Endometrial microvascular endothelial cells (primary cell): ENCODE results near the gene NPHP3. TPM values are rescaled to one million over a fixed set of nuclear protein-coding genes. Genes with fewer than 3 reads are reported as not detected.

Experiments
- in situ Hi-C: cut with HindIII; loops from 2 replicates; pipeline ENCODE4 v1.10.0; 2017; ENCODE audit warnings: low sequenced_read_pairs, low pct_unique_long_range_greater_than_20kb; ENCODE audit errors: inconsistent ontology term
- total RNA-seq: library from RNA; depleted of rRNA; stranded (reverse); fragments of >200 nt; gene quantifications from one replicate; pipeline ENCODE4 v1.2.3, GENCODE V29; 2015; ENCODE audit errors: inconsistent ontology term

Gene NPHP3
- total RNA-seq, 1 donor from 2014 or later = 29.5 TPM

DNA sequence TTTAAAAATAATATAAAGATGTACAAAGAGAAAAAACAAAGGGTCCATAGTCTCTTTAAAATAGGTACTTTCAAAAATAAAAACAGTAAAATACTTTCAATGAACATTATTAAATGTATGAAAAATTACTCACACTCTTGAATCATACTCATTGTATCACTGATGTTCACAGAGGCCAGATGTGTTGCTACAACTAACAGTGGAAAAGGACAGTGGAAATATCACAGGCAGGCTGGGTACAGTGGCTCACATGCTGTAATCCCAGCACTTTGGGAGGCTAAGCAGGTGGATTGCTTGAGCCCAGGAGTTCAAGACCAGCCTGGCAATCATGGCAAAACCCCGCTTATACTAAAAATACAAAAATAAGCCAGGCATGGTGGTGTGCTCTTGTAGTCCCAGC, 26.8 kb downstream of the NPHP3 start:
- in situ Hi-C loops = no loop called here

DNA sequence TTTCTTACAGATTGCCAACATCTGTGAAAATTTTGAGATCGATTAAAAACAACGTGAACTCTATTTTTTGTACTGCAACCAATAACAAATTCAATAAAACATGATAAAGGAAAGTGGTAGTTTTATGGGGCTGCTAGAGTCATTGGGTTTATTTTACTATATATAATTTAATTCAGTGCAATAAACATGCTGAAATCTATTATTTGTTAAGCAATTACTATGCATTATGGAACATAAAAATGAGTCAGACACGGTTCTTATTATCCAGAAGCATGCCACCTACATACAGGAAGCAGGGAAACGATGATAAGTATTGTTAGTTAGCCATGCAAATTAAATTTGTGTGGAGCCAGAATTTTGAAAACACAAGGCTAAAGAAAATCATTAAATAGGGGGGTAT, 27.2 kb downstream of the NPHP3 start:
- in situ Hi-C loops = no loop called here

DNA sequence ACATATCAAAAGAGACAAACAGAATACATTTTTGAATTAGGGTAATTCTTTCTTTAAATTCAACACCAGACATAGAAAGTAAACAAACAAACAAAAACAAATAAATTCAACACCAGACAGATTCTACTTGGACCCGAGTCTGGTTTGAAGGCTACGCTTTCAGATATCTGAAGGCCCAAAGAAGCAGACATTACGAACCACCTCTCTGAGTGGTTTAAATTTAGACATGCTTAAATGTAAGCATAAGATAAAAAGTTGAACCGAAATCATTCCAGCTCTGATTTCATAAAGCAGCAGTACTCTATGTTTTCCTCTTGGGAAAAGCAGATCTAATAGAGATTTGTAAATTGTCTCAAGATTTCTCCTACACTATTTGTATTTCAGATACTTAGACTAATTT, 32.2 kb downstream of the NPHP3 start:
- in situ Hi-C loops = no loop called here

DNA sequence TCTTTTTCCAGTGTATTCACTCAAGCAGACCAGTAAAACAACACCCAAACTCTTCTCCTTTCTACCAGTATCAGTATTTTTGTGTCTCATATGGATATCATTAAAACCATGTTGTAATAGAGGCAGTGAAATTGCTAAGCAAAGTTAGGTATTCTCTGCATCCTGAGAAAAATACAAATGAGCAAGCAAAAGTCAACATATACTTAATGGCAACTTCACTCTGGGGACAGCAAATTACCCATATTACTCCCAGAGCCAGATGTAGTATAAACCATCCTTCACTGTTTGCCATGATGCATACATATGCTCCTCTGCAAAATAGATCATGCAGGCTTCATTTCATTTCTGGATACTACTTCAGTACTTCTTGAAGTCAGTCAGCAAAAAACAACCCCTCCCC, 40.0 kb downstream of the NPHP3 start:
- in situ Hi-C loops = no loop called here

DNA sequence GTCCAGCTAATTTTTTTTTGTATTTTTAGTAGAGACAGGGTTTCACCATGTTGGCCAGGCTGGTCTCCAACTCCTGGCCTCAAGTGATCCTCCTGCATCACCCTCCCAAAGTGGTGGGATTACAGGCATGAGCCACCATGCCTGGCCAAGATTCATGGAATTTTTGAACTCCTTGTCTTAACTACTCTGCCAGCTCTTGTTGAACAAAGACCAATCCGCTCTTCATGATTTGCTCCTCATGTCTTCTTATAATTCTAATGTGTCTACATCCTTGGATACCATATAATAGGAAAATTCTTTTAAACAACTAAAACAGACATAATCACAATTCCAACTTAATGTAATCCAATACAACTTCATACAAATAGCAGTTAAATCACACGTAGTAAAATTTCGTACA, 40.8 kb downstream of the NPHP3 start:
- in situ Hi-C loops = no loop called here

DNA sequence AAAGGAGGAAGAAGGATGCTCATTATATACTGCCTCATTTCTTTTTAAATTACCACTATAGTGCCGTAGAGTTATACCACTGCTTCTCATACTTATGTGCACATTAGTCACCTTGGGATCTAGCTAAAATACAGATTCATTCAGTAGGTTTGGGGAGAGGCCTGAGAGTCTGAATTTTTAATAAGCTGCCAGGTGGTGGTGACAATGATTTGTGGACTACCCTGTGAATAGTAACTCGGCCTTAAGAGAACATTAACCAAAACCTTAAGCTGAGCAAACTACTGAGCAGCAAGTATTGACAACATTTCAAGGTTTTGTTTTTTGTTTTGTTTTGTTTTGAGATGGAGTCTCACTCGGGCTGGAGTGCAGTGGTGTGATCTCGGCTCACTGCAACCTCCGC, 42.3 kb downstream of the NPHP3 start:
- in situ Hi-C loops = no loop called here

DNA sequence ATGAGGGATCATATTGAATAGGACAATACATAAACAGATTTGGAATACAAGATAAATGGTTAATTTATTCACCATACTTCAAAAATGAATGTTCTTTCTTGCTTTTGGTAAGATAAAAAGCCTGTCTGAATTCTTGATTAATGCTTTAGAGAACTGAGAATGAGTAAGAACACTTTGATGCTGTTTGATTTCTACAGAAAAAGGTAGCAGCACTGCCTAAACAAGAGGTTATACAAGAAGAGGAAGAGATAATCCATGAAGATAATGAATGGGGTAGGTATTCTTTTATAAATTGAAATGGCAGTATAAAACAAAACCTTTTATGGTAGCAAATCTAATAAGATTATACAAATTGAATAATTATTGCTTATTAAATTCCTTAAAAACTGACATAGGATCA, 46.8 kb downstream of the NPHP3 start:
- in situ Hi-C loops = no loop called here

DNA sequence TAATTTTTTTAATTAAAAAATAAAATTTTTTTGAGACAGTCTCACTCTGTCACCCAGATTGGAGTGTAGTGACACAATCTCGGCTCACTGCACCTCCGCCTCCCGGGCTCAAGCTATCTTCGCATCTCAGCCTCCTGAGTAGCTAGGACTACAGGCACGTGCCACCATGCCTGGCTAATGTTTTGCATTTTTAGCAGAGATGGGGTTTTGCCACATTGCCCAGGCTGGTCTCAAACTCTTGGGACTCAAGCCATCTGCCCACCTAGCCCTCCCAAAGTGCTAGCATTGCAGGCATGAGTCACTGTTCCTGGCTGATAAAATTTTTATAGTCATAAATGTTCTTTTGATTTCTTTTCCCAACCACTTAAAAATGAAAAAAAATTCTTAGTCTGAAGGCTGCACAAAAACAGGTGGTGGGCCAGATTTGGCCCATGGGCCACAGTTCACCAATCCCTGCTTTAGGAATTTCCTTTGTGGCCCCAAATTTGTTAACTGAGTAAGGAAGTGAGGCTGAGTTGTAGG, 52.9 kb downstream of the NPHP3 start:
- in situ Hi-C loops = no loop called here

DNA sequence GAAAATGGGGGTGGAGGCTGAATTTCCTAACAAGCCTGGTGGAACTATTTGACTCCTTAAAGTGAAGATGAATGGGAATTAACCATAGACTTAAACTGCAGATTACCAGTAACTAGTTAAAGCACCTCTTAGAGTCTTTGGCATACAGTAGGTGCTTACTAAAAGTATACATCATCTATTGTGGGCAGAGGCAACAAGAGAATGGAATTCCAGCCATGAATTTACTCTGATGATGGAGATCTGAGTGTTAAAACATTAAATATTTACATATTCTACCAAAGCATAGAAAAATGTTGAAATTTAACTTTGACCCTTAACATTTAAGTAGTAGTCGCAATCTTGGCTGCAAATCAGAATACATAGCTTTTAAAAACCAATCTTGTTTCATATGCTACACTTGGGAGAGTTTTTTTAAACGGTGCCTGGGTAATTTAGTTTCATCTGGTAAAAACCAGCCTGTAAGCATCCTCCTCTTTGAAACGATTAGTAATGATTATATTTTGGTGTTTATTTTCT, 56.9 kb downstream of the NPHP3 start:
- in situ Hi-C loops = no loop called here

DNA sequence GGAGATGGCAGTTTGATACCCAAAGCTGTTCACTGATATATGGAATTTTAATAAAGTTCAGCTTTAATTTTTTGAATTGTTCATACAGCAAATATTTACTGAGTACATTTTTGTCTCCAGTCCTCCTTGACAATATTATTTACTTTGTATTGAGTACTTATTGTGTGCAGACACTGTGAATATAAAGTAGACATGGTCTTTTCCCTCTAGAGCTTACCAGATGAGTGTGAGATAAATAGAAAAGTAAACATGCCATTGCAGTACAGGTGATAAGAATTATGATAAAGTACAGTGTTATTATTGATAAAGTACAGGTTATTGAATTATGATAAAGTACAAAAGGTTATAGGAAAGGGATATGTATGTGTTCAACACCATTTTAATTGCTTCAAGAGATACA, 60.0 kb downstream of the NPHP3 start:
- in situ Hi-C loops = no loop called here

DNA sequence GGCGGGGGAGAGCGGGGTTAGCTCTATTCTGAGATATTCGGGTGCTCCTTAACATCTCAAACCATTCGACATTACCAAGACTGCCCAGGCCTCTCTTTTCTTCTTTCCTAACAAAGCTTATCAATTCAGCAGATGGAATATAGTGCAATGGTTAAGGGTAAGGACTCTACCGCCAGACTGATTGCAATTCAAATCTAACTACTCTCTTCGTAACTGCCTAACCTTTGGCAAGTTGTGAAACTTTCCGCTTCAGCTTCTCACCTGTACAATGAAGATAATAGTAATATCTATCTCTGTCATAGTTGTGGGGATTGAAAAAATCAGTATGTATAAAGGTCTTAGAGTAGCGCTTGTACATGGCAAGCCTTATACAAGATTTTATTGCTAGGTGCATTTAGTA, 61.1 kb downstream of the NPHP3 start:
- in situ Hi-C loops = no loop called here

DNA sequence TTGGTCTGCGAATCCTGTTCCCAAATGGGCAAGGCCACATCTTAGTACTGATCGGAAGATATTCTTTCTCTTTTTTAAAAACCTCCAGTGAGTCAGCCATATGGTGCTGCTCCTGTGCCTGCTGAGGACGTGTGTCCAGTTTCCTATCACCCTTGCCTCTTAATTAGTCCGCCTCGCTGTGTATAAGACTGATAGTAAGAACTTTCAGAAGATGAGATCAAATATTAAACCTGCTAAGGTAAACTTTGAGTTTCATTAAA, 61.5 kb downstream of the NPHP3 start:
- in situ Hi-C loops = no loop called here

DNA sequence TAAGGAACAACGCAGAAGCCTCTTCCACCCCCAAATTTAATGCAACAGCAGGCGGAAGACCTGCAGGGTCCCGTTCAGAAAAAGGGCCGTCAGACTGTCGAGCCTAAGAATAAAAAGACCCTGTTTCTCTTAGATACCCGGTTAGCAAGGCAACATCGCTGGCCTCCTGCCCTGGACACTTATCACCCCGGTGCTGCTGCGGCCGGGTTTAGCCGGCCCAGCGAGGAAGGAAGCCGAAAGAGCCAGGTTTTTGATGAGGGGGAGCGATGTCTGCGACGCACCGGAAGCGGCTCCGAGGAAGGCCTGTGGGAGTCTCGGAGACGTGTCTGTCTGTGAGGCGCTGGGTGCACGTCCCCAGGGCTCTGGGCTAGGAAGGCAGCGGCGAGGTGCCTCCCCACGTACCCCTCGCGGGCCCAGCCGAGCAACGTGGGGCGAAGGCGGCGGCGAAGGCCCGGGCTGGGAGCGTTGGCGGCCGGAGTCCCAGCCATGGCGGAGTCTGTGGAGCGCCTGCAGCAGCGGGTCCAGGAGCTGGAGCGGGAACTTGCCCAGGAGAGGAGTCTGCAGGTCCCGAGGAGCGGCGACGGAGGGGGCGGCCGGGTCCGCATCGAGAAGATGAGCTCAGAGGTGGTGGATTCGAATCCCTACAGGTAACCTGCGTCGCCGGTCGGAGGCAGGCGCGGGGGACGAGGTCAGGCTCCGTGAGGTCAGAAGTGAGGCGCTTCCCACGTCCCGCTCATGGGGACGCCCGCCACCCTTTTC, 62.0 kb downstream of the NPHP3 start, which contains the start of gene UBA5:
TSS of gene UBA5 (plus strand) at position 278 of the 759 bp plus-strand sequence. CDS start at position 487, 209 bp downstream.
- in situ Hi-C loops = no loop called here

DNA sequence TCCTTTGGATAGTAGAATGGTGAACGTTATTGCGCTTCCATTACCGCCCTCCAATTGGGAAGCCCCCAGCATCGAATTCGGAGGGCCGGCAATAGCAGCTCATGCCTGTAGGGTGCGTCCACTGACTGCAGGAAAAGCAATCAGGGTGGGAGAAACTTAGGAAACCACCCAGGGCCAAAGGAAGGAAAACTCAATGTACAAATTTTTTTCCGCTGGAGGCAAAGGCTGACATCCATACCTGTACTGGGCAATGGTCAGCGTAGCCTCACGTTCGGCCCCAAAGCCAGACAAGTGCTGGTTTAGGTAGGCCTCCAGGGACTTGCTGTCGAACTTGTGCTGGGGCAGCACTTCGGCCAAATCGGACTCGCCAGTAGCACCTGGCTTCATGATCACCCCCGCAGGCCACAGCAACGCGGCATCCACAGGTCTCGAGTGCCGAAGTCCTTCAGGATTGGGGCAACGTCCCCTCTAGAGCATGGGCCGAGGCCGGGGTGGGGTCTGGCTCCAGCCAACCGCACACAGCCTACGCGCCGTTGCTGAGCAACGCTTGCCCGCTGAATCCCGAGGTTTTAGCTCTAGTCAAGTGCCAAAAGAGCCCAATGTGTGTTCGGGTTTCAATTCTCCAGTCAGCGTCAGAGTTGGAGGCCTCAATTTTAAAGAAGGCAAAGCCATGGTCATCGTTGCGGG, 62.7 kb downstream of the NPHP3 start, which contains the start of gene ACAD11:
TSS of gene ACAD11 (minus strand) at position 445 of the 687 bp plus-strand sequence. CDS start at position 387, 58 bp downstream.
- in situ Hi-C loops = no loop called here

DNA sequence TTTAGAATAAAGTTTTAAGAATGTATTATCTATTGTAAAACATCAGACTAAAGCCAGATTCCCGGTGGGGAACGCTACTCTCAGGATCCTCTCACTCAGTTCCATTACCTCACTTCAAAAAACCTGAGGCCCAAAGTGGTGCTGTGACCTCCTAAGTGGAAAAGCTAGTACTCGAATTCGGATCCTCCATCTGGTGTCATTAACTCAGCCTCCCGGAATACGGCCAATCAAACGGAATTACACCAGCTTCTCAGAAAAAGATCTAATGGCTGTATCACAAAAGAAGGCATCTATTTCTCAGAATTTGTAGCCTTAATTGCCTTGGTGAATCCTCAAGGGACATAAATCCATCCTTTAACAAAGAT, 63.2 kb downstream of the NPHP3 start:
- in situ Hi-C loops = no loop called here

DNA sequence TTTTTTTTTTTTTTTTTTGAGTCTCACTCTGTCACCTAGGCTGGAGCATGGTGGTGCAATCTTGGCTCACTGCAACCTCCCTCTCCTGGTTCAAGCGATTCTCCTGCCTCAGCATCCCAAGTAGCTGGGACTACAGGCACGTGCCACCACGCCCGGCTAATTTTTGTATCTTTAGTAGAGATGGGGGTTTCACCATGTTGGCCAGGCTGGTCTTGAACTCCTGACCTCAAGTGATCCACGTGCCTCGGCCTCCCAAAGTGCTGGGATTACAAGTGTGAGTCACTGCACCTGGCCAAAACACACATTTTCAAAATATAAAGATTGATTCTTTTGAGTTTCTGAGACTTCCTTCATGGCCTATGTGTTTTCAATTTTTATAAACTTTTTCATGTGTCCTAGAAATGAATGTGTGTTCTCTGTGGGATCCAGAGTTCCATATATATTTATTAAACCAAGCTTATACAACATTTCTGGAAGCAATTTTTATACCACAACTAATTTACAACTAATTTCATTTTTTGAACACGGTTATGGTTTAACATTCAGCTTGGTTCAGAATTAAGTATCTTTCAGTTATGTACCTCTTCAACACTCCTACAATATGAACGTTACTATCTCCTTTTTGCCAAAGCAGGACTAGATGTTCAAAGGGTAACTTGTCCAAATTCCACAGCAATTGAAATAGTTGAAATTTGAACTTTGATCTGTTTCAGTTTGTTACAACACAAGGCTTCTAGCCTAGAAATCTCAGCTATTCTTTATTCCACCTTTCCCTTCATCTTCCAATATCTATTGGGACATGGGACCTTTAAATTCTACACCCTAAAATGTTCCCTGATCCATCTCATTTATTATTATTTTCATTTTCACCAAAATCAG, 64.1 kb downstream of the NPHP3 start:
- in situ Hi-C loops = no loop called here

DNA sequence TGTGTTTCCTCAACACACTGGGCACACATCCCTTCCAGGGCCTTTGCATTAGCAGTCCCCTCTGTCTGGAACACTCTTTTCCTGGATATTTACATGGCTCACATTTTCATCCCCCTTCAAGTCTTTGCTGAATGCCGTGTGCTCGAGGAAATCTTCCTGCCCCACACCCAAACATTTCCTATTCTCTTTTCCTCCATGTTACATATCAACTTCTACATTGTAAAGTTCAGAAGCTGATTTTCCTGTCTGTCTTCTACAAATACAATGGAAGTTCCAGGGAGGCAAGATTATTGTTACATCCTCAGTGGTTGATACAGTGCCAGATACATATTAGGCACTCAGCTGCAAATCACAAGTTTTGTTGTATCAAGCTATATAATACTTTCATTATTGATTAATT, 66.7 kb downstream of the NPHP3 start:
- in situ Hi-C loops = no loop called here

DNA sequence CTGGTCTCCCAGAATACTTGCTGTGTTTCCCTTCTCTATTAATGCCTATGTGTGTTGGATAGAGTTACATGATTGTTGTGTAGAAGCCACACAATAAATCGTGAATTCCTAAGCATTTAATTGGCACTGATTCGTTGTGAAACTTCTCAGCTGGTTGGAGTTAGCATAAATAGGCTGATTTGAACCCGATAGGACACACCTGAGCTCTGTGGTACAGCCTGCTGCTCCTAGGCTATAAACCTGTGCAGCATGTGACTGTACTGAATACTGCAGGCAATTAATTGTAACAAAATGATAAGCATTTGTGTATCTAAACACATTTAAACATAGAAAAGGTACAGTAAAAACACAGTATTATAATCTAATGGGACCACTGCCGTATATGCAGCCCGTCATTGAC, 67.5 kb downstream of the NPHP3 start:
- in situ Hi-C loops = no loop called here

DNA sequence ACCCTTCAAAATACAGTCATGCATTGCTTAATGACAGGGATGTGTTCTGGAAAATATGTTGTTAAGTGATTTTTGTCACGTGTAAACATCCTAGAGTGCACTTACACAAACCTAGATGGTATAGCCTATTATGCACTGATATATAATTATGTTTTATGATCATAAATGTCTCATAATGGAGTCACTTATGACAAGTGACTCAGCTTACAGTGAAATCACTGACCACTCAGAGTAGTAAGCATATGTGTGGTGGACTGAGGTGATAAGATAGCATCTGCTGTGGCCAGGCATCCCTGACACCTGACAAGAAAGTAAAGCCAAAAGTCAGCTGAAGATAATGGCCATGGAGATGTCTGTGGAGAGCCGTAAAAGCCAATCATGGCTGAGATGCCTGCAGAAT, 68.0 kb downstream of the NPHP3 start:
- in situ Hi-C loops = no loop called here
